Right cardiac atrium (tissue), 5 donors: ENCODE measurements around the gene ZNF764. TPM values are rescaled to one million over a fixed set of nuclear protein-coding genes. Genes with fewer than 3 reads are reported as not detected.
"Not testable (repeated sequence)": the region's sequence is repeated elsewhere in the genome, so short reads cannot be mapped to it uniquely, and the experiment has no call there.

Source experiments
- ATAC-seq, 2 donors: fragments of 200-7000 bp; cut with Tn5 transposase; one replicate each; pipeline versions ENCODE4 v1.8.0 to v1.9.1; 2020; ENCODE audit warnings: moderate library complexity in 2 of 2, mild to moderate bottlenecking in 1 of 2
- DNase-seq, 3 donors: peaks; one replicate each; pipeline ENCODE4 v3.0.0-alpha.2; 2020
- H3K27ac ChIP-seq: one replicate; pipeline ENCODE4 v1.5.1; 2013; ENCODE audit warnings: mild to moderate bottlenecking, low read length, control low read depth, moderate library complexity
- H3K27me3 ChIP-seq: one replicate; pipeline ENCODE4 v1.6.1; 2013; ENCODE audit not compliant: control insufficient read depth, insufficient read depth
- H3K4me1 ChIP-seq: one replicate; pipeline ENCODE4 v1.6.1; 2013; ENCODE audit warnings: low read length; ENCODE audit not compliant: control insufficient read depth, insufficient read depth
- H3K4me3 ChIP-seq: one replicate; pipeline ENCODE4 v1.5.1; 2013; ENCODE audit warnings: low read length, control low read depth
- H3K9me3 ChIP-seq: one replicate; pipeline ENCODE4 v1.6.1; 2013; ENCODE audit warnings: low read length; ENCODE audit not compliant: control insufficient read depth
- WGBS: extraction: QIAGEN DNeasy Blood & Tissue Kit; methylation state at CpG from one replicate; pipeline ENCODE4 v1.1.7; 2013; 5-methylcytosine and 5-hydroxymethylcytosine counted together
- intact Hi-C, 4 donors: fragments of 100-400 bp; cut with DNase I; formaldehyde crosslinking; loops; one replicate each; pipeline versions ENCODE4 v1.11.0 to v1.14.0; 2022 to 2023
- polyA plus RNA-seq: library from polyadenylated mRNA; stranded (reverse); fragments of 200-250 nt; gene quantifications from one replicate; pipeline ENCODE4 v1.2.3, GENCODE V29; 2013
- total RNA-seq, 4 donors: library from RNA; stranded (reverse); fragmentation: NEBNext Ultra II Directional; extraction: Animal tissue kit (Norgen Biotek cat#: 25700); gene quantifications; one replicate each; pipeline ENCODE4 v1.2.1, GENCODE V29; 2021
- donor health status: healthy with polysubstance abuse.
- donor health status: DM: no; HTN: yes; CAD: no.
- donor health status: DM: no; HTN: no; CAD: no.
- donor health status: DM: no; HTN: yes; CAD: no; lungs with severe emphysema.
- donor health status: DM: yes; HTN: yes; CAD: no.

Gene ZNF764
- total and polyA plus RNA-seq, 5 donors, result 7.0 to 12.5 (median 12.2) TPM

DNA sequence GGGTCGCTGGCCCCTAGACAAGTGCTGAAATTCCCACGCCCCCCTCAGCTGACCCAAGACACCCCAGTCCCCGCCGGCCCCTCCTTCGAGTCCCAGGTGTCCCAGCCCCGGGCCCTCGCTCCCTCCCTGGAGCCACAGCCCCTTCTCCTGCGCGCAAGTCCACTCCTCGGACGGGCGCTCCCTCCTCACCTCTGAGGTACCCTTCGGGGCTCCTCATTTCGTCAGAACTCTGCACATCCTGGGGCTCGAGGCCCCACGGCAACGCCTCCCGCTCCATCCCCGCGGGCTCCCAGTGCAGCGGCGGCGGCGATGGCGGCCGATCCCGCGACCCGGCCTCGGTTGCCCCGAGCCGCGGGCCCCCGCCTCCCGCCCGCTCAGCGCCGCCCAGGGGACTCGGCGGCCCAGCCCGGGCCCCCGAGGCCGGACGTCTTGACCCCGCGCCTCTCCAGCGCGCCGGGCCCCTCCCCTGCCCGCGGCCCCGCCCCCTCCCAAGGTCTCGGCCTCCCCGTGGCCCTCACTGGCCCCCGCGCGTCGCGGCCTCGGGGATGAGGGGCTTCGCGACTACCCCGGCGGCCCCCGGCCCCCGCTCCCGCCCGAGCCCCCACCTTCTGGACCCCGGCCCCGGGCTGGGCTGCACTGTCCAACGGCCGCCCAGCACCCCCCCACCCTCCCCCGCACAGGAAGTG is 31.9 kb downstream of the ZNF764 start, which contains the start of gene ZNF768:
TSS of gene ZNF768 (minus strand) at position 430 of the 686 bp plus-strand sequence. CDS start at position 277, 153 bp downstream.
- DNase-seq, result peak in 2 of 3 donors; percentile 50 to 85
- Histone ChIP-seq H3K27ac (peak within 1 kb of the TSS; percentile 99), H3K9me3 (no peaks in the 10 kb centered on the region), H3K27me3 (no peaks in the 10 kb centered on the region), H3K4me3 (peak within 1 kb of the TSS; percentile 87), H3K4me1 (peaks cover 2% of the 10 kb centered on the region)
- intact Hi-C loops, result loop anchor here in 1 of 4 donors (10.0 kb wide), 1 partner anchor 81 kb away; the partner anchor contains the start of gene SEPHS2
- ATAC-seq, result peak; percentile 52 to 60
- under 1% methylated on average over 73 of the region's 73 CpGs for WGBS

- WGBS, result 58% methylated on average over 4 of the region's 4 CpGs
- peak overlapping the region; percentile 87 for H3K4me3 ChIP-seq
- DNase-seq (no peak), ATAC-seq (no peak)
- H3K27ac ChIP-seq, result peak overlapping the region; percentile 80
- intact Hi-C loops, result loop anchor here in 1 of 4 donors (10.0 kb wide), 1 partner anchor 81 kb away; the partner anchor contains the start of gene SEPHS2
- H3K9me3 ChIP-seq, result no peaks in the 10 kb centered on the region
- peaks cover 2% of the 10 kb centered on the region for H3K4me1 ChIP-seq
- H3K27me3 ChIP-seq, result no peaks in the 10 kb centered on the region
These were observed 32.4 kb downstream of the ZNF764 start for GRCh38 chr16:30525844-30526136.

DNA sequence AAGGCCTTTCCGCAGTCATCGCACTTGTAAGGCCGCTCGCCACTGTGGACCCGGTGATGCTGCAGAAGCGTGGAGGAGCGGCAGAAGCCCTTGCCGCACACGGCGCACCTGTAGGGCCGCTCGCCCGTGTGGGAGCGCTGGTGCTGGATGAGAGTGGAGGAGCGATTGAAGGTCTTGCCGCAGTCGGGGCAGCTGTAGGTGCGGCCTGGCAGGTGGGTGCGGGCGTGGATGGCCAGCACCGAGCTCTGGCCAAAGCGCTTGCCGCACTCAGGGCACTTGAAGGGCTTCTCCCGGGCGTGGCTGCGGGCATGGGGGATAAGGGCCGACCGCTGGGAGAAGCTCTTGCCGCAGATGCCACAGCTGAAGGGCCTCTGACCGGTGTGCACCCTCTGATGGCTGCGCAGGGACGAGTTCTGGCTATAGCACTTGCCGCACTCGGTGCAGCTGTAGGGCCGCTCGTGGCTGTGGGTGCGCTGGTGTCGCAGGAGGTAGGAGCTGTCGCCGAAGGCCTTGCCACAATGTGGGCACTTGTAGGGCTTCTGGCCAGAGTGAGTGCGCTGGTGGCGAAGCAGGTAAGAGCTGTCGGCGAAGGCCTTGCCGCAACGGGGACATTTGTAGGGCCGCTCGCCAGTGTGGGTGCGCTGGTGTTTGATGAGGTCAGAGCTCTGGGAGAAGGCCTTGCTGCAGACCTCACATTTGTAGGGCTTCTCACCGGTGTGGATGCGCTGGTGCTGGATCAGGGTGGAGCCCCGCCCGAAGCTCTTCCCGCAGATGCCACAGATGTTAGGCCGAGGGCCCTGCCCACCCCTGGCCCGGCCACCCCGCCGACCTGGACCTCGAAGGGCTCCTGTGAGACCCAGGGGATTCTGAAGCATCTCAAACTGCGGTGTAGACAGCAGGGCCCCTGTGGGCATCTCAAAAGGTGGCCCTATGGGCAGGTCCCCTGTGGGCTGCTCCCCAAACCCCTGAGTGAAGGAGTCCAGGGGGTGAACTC is 33.3 kb downstream of the ZNF764 start:
- Histone ChIP-seq H3K27ac (no peak overlapping the region), H3K4me3 (no peak overlapping the region), H3K4me1 (peaks cover 2% of the 10 kb centered on the region), H3K9me3 (no peaks in the 10 kb centered on the region), H3K27me3 (no peaks in the 10 kb centered on the region)
- intact Hi-C loops, result loop anchor here in 1 of 4 donors (10.0 kb wide), 1 partner anchor 80 kb away; the partner anchor contains the start of gene SEPHS2
- ATAC-seq (no peak), DNase-seq (peak in 2 of 3 donors; percentile 34 to 60)
- WGBS, result 95% methylated on average over 60 of the region's 60 CpGs

DNA sequence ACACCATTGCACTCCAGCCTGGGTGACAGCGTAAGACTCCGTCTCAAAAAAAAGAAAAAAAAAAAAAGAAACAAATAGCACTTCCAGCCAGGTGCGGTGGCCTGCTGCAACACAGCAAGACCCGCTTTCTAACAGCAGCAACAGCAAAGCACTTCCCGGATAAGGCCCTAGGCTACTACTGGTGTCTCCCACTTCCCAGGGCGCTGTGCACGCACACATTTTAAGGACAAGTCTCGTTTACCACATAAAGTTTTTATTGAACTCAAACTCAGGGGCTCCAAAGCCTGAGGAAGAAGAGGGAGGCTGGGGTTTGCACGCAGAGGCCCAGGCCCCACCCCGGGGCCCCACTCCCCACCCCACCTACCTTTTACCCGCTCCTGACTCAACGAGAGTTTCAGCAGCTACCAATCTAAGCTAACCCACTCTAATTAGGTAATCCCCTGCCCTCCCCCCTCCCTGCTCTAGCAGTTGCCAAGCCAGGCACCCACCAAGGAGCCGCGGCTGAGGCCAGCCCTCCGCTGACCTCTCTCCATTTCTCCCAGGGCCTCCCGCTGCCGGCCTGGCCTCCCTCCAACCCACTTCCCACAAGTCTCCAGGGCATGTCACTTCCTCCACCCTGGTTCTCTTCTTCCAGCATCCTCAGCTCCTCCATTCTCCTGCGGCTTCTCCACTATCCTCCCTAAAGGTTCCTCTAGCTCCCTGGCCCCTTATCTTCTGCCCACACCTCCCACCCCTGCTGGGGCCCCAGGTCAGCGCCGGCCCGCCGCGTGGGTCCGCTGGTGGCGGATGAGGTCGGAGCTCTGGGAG is 34.2 kb downstream of the ZNF764 start:
- no peaks in the 10 kb centered on the region for H3K9me3 ChIP-seq
- DNase-seq (peak; percentile 57 to 79 (median 78)), ATAC-seq (no peak)
- intact Hi-C loops, result loop anchor here in 1 of 4 donors (10.0 kb wide), 1 partner anchor 79 kb away; the partner anchor contains the start of gene SEPHS2
- no peak overlapping the region for H3K4me3 ChIP-seq
- H3K27me3 ChIP-seq, result no peaks in the 10 kb centered on the region
- H3K4me1 ChIP-seq, result peaks cover 2% of the 10 kb centered on the region
- H3K27ac ChIP-seq, result no peak overlapping the region
- 64% methylated on average over 26 of the region's 26 CpGs for WGBS

DNA sequence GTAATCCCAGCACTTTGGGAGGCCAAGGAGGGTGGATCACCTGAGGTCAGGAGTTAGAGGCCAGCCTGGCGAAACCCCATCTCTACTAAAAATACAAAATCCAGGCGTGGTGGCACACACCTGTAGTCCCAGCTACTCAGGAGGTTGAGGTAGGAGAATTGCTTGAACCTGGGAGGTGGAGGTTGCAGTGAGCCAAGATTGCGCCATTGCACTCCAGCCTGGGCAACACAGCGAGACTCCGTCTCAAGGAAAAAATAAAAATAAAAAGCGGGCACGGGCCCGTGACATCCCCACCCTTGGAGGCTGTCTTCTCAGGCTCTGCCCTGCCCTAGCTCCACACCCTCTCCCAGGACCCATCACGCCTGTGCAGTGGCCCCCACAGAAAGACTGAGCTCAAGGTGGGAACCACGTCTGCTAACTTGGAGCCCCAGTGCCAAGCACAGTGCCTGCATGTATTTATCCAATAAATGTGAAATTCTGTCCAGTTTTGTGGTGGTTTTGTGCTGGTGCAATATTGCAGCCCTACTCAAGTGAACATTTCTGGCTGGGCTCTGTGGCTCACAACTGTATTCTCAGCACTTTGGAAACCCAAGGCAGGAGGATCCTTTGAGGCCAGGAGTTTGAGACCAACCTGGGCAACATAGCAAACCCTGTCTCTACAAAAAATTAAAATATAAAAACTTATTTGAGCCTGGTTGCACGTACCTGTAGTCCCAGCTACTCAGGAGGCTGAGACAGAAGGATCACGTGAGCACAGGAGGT is 35.3 kb downstream of the ZNF764 start:
- not testable (repeated sequence) for H3K4me1 ChIP-seq, DNase-seq, H3K4me3 ChIP-seq, H3K27ac ChIP-seq, H3K9me3 ChIP-seq, H3K27me3 ChIP-seq, ATAC-seq
- 89% methylated on average over 12 of the region's 12 CpGs for WGBS
- intact Hi-C loops, result loop anchor here in 1 of 4 donors (10.0 kb wide), 1 partner anchor 78 kb away; the partner anchor contains the start of gene SEPHS2

DNA sequence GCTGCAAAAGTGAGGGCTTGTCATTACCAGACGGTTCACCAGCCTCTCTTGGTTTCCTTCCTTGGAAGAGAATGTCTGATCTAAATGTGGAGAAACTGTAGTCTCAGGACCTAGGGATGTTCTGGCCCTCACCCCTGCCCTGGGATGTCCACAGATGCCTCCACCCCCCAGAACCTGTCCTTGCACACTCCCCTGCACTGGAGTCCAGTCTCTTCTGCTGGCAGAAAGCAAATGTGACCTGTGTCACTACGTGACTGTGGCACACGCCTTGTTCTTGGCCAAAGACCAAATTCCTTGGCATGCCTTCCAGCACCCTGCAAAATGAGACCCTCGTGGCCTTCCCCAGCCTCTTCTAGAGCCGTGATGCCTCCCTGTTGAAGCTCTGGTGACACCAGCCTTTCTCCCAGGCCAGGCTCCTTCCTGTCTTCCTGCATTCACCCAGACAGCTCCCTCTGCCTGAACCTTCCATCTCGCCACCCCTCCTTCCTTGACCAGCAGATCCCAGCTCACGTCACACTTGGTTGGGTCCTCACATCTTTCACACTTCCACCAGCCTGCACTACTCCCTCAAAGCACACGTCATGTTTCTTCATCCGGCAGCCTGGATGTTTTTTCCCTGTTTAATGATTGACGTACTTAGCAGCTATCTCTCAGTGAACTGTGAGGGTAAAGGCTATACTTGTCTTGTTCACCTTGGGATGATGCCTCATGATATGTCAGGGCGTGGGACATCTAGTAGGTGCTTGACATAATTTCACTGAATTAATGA is 36.1 kb downstream of the ZNF764 start:
- Histone ChIP-seq H3K9me3 (no peaks in the 10 kb centered on the region), H3K4me1 (peaks cover 2% of the 10 kb centered on the region), H3K27ac (no peak overlapping the region), H3K4me3 (no peak overlapping the region), H3K27me3 (no peaks in the 10 kb centered on the region)
- intact Hi-C loops, result loop anchor here in 1 of 4 donors (10.0 kb wide), 1 partner anchor 77 kb away; the partner anchor contains the start of gene SEPHS2
- 37% methylated on average over 11 of the region's 11 CpGs for WGBS
- DNase-seq, result no peak
- ATAC-seq, result no peak

DNA sequence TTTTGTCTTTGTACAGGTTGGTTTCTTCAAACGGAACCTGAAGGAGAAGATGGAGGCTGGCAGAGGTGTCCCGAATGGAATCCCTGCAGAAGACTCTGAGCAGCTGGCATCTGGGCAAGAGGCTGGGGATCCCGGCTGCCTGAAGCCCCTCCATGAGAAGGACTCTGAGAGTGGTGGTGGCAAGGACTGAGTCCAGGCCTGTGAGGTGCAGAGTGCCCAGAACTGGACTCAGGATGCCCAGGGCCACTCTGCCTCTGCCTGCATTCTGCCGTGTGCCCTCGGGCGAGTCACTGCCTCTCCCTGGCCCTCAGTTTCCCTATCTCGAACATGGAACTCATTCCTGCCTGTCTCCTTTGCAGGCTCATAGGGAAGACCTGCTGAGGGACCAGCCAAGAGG is 36.7 kb downstream of the ZNF764 start:
- H3K27me3 ChIP-seq, result no peaks in the 10 kb centered on the region
- DNase-seq (no peak), ATAC-seq (no peak)
- H3K9me3 ChIP-seq, result no peaks in the 10 kb centered on the region
- WGBS, result 89% methylated on average over 7 of the region's 7 CpGs
- intact Hi-C loops, result loop anchor here in 1 of 4 donors (10.0 kb wide), 1 partner anchor 77 kb away; the partner anchor contains the start of gene SEPHS2
- H3K4me1 ChIP-seq, result peaks cover 2% of the 10 kb centered on the region
- H3K4me3 ChIP-seq, result no peak overlapping the region
- H3K27ac ChIP-seq, result no peak overlapping the region

GRCh38 chr16:30519120-30520049 is 38.8 kb downstream of the ZNF764 start:
- intact Hi-C loops, result loop anchor here in 1 of 4 donors (10.0 kb wide), 1 partner anchor 75 kb away; the partner anchor contains the start of gene SEPHS2
- WGBS, result 89% methylated on average over 20 of the region's 20 CpGs

More at GRCh38 chr16:30519120-30520049, 38.8 kb downstream of the ZNF764 start:
- Histone ChIP-seq H3K4me1 (peaks cover 2% of the 10 kb centered on the region), H3K9me3 (no peaks in the 10 kb centered on the region), H3K27ac (no peak overlapping the region), H3K27me3 (no peaks in the 10 kb centered on the region), H3K4me3 (no peak overlapping the region)
- ATAC-seq, result no peak
- peak in 1 of 3 donors; percentile 9 for DNase-seq
